Natural killer cell treated with Interleukin-12 subunit alpha and Interleukin-12 subunit beta and Interleukin-15 and Interleukin-18, amount 100 ng/mL, for 72 hours (primary cell): ENCODE data around the gene SRRM3. TPM values are rescaled to one million over a fixed set of nuclear protein-coding genes. Genes with fewer than 3 reads are reported as not detected.
"Not testable (repeated sequence)": the region's sequence is repeated elsewhere in the genome, so short reads cannot be mapped to it uniquely, and the experiment has no call there.

Experiments used
- ATAC-seq, 2 donors: fragments of 150-1000 bp; cut with Tn5 transposase in 1 of 2; sonication (Bioruptor Pico), chemical (Tn5 transposase) in 1 of 2; 2 replicates each; pipeline ENCODE4 v1.10.0; 2021
- DNase-seq: peaks from one replicate; pipeline ENCODE4 v3.0.0; 2022; ENCODE audit warnings: low spot score
- H3K27ac Mint-ChIP-seq, 2 donors: 1 replicate in 1 of 2; 2 replicates in 1 of 2; pipeline ENCODE4 v1.8.0; 2022; ENCODE audit warnings: mixed read lengths in 2 of 2, mild to moderate bottlenecking in 1 of 2, moderate library complexity in 1 of 2
- H3K27me3 Mint-ChIP-seq, 2 donors: 1 replicate in 1 of 2; 2 replicates in 1 of 2; pipeline ENCODE4 v1.8.0; 2022; ENCODE audit warnings: mixed read lengths in 2 of 2
- H3K36me3 Mint-ChIP-seq: one replicate; pipeline ENCODE4 v1.8.0; 2022; ENCODE audit warnings: mixed read lengths
- H3K4me1 Mint-ChIP-seq, 2 donors: 1 replicate in 1 of 2; 2 replicates in 1 of 2; pipeline ENCODE4 v1.8.0; 2022; ENCODE audit warnings: low read depth in 2 of 2, mixed read lengths in 2 of 2, mild to moderate bottlenecking in 1 of 2
- H3K4me3 Mint-ChIP-seq: one replicate; pipeline ENCODE4 v1.8.0; 2022; ENCODE audit warnings: mixed read lengths
- H3K9me3 Mint-ChIP-seq: 2 replicates; pipeline ENCODE4 v1.8.0; 2022; ENCODE audit warnings: mixed read lengths
- total RNA-seq, 2 donors: library from RNA; stranded (reverse); gene quantifications; one replicate each; pipeline ENCODE4 v1.2.3, GENCODE V29; 2022

The SRRM3 gene
- total RNA-seq, 2 donors from 2014 or later, result not detected

GRCh38 chr7:76206633-76207032, 4.9 kb downstream of the SRRM3 start:
- DNase-seq, result no peak
- ATAC-seq, result no peak
- H3K36me3 Mint-ChIP-seq, result no peaks in the 10 kb centered on the region
- peaks cover 23 to 27% of the 10 kb centered on the region in 2 donors for H3K27me3 Mint-ChIP-seq
- H3K27ac Mint-ChIP-seq, result no peak overlapping the region
- H3K4me1 Mint-ChIP-seq, result no peaks in the 10 kb centered on the region
- no peaks in the 10 kb centered on the region for H3K9me3 Mint-ChIP-seq
- H3K4me3 Mint-ChIP-seq, result no peak overlapping the region

- Mint-ChIP-seq H3K4me1 (no peaks in the 10 kb centered on the region), H3K36me3 (no peaks in the 10 kb centered on the region)
Observed at GRCh38 chr7:76209310-76209709, 7.6 kb downstream of the SRRM3 start.

DNA sequence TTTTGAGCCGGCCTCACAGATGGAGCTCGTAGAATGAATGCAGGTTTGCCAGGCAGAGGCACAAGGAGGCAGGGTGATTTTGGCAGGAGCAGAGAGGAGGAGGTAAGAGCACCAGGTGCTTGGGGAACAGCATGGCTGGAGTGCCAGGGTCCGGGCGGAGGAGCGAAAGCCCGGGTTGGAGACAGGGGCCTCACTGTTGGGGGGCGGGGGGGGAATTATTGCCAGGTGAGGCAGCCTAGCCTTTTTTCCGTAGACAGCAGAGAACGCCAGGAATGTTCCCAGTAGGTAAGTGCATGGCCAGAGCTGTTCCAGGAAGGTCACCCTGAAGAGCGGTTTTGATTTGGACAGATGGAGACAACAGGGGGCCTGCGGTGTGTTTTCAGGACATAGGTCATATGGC, 9.5 kb downstream of the SRRM3 start:
- DNase-seq (no peak), ATAC-seq (no peak)
- H3K4me3 Mint-ChIP-seq, result no peak overlapping the region
- H3K9me3 Mint-ChIP-seq, result no peaks in the 10 kb centered on the region
- no peaks in the 10 kb centered on the region for H3K4me1 Mint-ChIP-seq
- no peak overlapping the region for H3K27ac Mint-ChIP-seq
- no peaks in the 10 kb centered on the region for H3K36me3 Mint-ChIP-seq
- H3K27me3 Mint-ChIP-seq, result peaks cover 8 to 10% of the 10 kb centered on the region in 2 donors

More at GRCh38 chr7:76209310-76209709, 7.6 kb downstream of the SRRM3 start:
- no peak for DNase-seq
- no peak overlapping the region for H3K4me3 Mint-ChIP-seq
- ATAC-seq, result no peak
- no peak overlapping the region for H3K27ac Mint-ChIP-seq
- H3K27me3 Mint-ChIP-seq, result peaks cover 16 to 22% of the 10 kb centered on the region in 2 donors
- H3K9me3 Mint-ChIP-seq, result no peaks in the 10 kb centered on the region

GRCh38 chr7:76215349-76215748, 13.7 kb downstream of the SRRM3 start:
- peaks cover 7 to 13% of the 10 kb centered on the region in 2 donors for H3K27me3 Mint-ChIP-seq
- H3K4me1 Mint-ChIP-seq, H3K4me3 Mint-ChIP-seq, H3K27ac Mint-ChIP-seq, DNase-seq, H3K9me3 Mint-ChIP-seq, H3K36me3 Mint-ChIP-seq, ATAC-seq: not testable (repeated sequence)

GRCh38 chr7:76216381-76217082, 14.8 kb downstream of the SRRM3 start:
- H3K36me3 Mint-ChIP-seq, result no peaks in the 10 kb centered on the region
- no peaks in the 10 kb centered on the region for H3K9me3 Mint-ChIP-seq
- peaks cover 10 to 11% of the 10 kb centered on the region in 2 donors for H3K27me3 Mint-ChIP-seq
- H3K4me3 Mint-ChIP-seq, result no peak overlapping the region
- H3K4me1 Mint-ChIP-seq, result no peaks in the 10 kb centered on the region
- ATAC-seq (no peak), DNase-seq (no peak)
- no peak overlapping the region for H3K27ac Mint-ChIP-seq

DNA sequence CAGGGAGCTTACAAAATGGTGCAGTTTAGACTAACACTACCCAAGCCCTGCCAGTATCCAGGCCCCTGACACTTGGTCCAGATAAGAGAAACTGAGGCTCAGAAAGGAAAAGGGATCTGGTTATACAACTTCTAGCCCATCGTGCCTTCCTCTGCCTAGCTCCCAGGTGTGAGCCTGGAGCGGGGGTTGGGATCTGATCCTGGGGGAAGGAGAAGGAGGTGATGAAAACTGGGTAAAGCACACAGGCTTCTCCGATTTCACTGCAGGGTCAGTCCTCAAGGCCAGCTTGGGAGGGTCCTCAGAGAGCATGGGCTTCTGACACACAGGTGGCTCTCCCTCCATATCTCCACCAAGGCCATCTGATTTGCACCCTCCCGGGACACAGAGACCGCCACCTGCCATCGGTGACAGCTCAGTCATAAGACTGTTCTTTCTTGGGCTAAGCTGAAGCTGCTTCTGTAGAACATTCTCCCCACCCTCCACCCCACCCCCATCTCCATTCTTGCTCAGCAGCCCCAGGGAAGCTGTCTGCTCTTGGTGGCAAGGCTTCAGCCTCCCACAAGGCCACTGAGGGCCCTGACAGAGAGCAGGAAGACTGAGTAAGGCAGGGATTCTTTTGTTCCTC, 16.4 kb downstream of the SRRM3 start:
- Mint-ChIP-seq H3K4me3 (no peak overlapping the region), H3K27ac (no peak overlapping the region), H3K27me3 (peaks cover 19 to 20% of the 10 kb centered on the region in 2 donors), H3K36me3 (no peaks in the 10 kb centered on the region), H3K9me3 (no peaks in the 10 kb centered on the region), H3K4me1 (no peaks in the 10 kb centered on the region)
- ATAC-seq (no peak), DNase-seq (no peak)

DNA sequence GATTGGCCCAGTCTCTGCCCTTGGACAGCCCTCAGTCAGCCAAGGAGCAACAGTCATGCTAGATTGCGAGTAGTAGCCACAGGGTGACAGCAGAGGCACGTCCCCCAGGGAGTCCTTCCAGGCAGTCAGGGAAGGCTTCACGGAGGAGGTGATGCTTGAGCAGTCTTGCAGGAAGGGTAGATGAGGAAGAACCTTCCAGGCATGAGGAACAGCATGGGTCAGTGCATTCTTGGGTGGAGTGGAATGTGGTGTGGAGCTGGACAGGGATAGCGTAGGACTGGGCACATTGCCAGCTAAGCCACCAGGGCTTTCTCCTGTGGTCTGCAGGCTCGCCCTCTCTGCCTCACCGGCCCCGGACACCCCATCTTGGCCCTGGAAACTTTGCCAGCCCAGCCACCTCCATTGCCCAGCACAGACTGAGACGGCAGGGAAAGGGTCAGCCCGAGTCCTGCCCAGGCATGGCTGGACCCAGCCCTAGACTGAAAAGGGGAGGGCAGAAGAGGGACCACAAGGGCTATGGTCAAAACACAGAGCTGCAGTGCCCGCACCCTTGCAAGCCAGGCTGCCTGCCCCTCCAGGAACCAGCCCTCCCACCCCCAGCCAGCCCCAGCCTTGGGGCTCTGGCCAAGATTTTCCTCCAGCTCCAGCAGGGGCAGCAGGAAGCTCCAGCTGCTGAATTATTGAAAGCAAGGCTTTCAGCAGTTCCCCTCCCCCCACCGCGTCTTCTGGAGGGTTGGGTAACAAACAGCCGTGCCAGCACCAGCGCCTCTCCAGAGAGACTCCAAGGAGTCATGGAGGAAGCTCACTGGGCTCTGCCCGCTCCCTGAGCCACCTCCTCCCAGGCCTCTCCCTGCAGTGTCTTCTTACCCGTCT, 18.7 kb downstream of the SRRM3 start:
- Mint-ChIP-seq H3K4me3 (no peak overlapping the region), H3K27ac (no peak overlapping the region), H3K27me3 (peaks cover 22 to 24% of the 10 kb centered on the region in 2 donors), H3K4me1 (no peaks in the 10 kb centered on the region), H3K36me3 (no peaks in the 10 kb centered on the region), H3K9me3 (no peaks in the 10 kb centered on the region)
- ATAC-seq, result peak in 1 of 2 donors; percentile 22
- DNase-seq, result no peak

DNA sequence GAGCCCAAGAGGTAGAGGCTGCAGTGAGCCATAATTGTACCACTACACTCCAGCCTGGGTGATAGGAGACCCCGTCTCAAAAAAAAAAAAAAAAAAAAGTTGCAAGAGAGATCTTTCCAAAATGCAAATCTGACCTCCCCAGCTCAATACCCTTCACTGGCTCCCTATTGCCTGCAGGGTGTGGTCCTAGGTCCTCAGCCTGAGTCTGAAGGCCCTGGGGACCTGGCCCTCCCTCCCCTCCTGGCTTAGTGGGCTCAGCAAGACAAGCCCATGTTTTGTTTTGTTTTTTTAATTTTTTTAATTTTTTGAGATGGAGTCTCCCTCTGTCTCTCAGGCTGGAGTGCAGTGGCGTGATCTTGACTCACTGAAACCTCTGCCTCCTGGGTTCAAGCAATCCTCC, 20.6 kb downstream of the SRRM3 start:
- Mint-ChIP-seq H3K36me3 (no peaks in the 10 kb centered on the region), H3K9me3 (no peaks in the 10 kb centered on the region), H3K27me3 (peaks cover 21 to 23% of the 10 kb centered on the region in 2 donors), H3K27ac (no peak overlapping the region), H3K4me1 (peaks cover 0 to 2% of the 10 kb centered on the region in 2 donors), H3K4me3 (no peak overlapping the region)
- DNase-seq (no peak), ATAC-seq (no peak)

GRCh38 chr7:76222839-76223238, 21.1 kb downstream of the SRRM3 start:
- H3K4me3 Mint-ChIP-seq, result no peak overlapping the region
- H3K27me3 Mint-ChIP-seq, result peaks cover 21 to 26% of the 10 kb centered on the region in 2 donors
- H3K36me3 Mint-ChIP-seq, result no peaks in the 10 kb centered on the region
- peaks cover 0 to 2% of the 10 kb centered on the region in 2 donors for H3K4me1 Mint-ChIP-seq
- ATAC-seq (no peak), DNase-seq (no peak)
- no peak overlapping the region for H3K27ac Mint-ChIP-seq
- no peaks in the 10 kb centered on the region for H3K9me3 Mint-ChIP-seq

DNA sequence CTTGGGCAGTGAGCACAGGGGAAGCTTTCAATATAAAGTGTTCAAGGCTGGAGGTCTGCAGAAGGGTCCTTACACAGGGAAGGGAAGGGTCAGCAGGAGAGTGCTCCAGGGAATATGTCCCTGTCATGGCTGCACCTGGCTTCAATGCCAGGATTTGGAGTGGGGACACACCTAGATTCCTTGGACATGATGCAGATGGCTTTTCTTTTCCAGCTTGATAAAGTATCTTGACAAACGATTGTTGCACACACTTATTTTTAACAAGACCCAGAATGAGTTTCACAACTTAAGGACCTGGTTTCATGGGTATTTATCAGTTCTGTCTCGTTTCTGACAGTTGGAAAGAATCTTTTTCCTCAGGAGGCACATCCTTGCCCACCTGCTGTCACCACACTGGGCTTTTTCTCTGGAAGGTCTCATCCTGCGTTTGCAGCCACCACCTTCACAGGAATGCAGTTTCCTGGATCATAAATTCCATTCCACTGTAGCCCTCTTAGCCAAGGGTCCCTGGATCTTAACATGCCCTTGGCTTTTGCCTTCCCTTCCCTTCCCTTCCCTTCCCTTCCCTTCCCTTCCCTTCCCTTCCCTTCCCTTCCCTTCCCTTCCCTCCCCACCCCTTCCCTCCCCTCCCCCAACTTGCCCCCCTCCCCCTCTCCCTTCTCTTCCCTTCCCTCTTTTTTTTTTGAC, 21.7 kb downstream of the SRRM3 start:
- Mint-ChIP-seq H3K27me3 (peaks cover 21 to 26% of the 10 kb centered on the region in 2 donors), H3K27ac (no peak overlapping the region)
- DNase-seq, result no peak

DNA sequence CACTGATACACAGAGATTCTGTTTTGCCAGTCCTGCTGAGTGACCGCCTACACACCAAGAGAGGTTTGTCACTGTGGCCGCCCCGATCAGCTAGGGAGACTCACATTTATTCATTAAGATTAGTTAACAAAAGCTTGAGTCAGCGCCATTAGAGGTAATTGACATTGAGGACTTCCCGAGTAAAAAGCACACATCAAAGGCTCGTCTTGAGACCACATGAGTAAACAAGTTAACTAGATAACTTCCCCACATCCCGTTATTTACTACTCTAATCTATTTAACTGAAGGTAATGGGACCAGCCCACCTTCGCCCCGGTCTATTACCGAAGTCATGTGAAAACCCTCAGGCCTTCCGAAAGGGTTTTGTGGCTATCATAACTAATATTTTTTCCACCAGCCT, 23.0 kb downstream of the SRRM3 start:
- Mint-ChIP-seq H3K4me3 (no peak overlapping the region), H3K9me3 (no peaks in the 10 kb centered on the region), H3K4me1 (peaks cover 0 to 2% of the 10 kb centered on the region in 2 donors), H3K27me3 (peaks cover 28 to 29% of the 10 kb centered on the region in 2 donors), H3K36me3 (no peaks in the 10 kb centered on the region), H3K27ac (no peak overlapping the region)
- no peak for ATAC-seq
- no peak for DNase-seq

More for the DNA sequence above, 21.7 kb downstream of the SRRM3 start:
- no peaks in the 10 kb centered on the region for H3K9me3 Mint-ChIP-seq
- peaks cover 0 to 2% of the 10 kb centered on the region in 2 donors for H3K4me1 Mint-ChIP-seq
- no peaks in the 10 kb centered on the region for H3K36me3 Mint-ChIP-seq
- no peak overlapping the region for H3K4me3 Mint-ChIP-seq
- ATAC-seq, result no peak

DNA sequence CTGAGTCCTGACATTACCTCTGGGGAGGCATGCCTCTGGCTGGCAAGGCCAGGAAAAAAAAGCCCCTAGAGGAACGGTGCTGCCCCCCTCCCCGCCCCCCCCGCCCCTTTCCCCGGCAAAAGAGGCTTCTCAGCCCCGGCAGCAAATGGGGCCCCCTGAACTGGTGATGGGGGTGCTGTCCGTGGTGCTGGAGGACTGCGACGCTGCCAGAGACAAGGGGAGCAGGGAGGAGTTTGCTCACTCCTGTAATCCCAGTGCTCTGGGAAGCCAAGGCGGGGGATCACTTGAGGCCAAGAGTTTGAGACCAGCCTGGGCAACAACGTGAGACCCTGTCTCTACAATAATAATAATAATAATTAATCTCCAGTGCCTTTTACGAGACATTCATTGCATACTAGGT, 23.7 kb downstream of the SRRM3 start:
- ATAC-seq (no peak), DNase-seq (no peak)
- Mint-ChIP-seq H3K27ac (no peak overlapping the region), H3K36me3 (no peaks in the 10 kb centered on the region), H3K9me3 (no peaks in the 10 kb centered on the region), H3K4me1 (peaks cover 0 to 2% of the 10 kb centered on the region in 2 donors), H3K4me3 (no peak overlapping the region), H3K27me3 (peaks cover 30 to 35% of the 10 kb centered on the region in 2 donors)

GRCh38 chr7:76225951-76226350, 24.3 kb downstream of the SRRM3 start:
- Mint-ChIP-seq H3K4me1 (peaks cover 0 to 2% of the 10 kb centered on the region in 2 donors), H3K27me3 (peaks cover 32 to 36% of the 10 kb centered on the region in 2 donors), H3K9me3 (no peaks in the 10 kb centered on the region), H3K27ac (no peak overlapping the region), H3K36me3 (no peaks in the 10 kb centered on the region), H3K4me3 (no peak overlapping the region)
- DNase-seq (no peak), ATAC-seq (no peak)
